NCI-H1105 (cell line): ENCODE results near the gene CLCF1.

ENCODE experiments used
- DNase-seq: peaks from one replicate; lab custom pipeline; 2025; lab: John Stamatoyannopoulos, UW

The CLCF1 gene

GRCh38 chr11:67356387-67356863, 17.0 kb downstream of the CLCF1 start:
- DNase-seq = no peak

GRCh38 chr11:67355794-67356386, 17.5 kb downstream of the CLCF1 start:
- DNase-seq = no peak

GRCh38 chr11:67355023-67355793, 18.2 kb downstream of the CLCF1 start:
- no peak for DNase-seq

GRCh38 chr11:67354075-67355022, 19.0 kb downstream of the CLCF1 start:
- DNase-seq = no peak

- peak; percentile 90 for DNase-seq
Observed at GRCh38 chr11:67353317-67354074, 19.9 kb downstream of the CLCF1 start, which contains the start of gene POLD4. TSS of gene POLD4 (minus strand) at chr11:67353546. CDS start at chr11:67353399, 147 bp downstream.

- peak; percentile 75 for DNase-seq
Observed at GRCh38 chr11:67352546-67353316, 20.7 kb downstream of the CLCF1 start.

GRCh38 chr11:67351275-67352005, 22.0 kb downstream of the CLCF1 start:
- DNase-seq = peak; percentile 56

GRCh38 chr11:67349928-67350465, 23.4 kb downstream of the CLCF1 start:
- no peak for DNase-seq

GRCh38 chr11:67349457-67349856, 23.9 kb downstream of the CLCF1 start:
- no peak for DNase-seq

- DNase-seq = no peak
Observed at GRCh38 chr11:67349036-67349435, 24.4 kb downstream of the CLCF1 start.

GRCh38 chr11:67347964-67348749, 25.2 kb downstream of the CLCF1 start:
- no peak for DNase-seq

GRCh38 chr11:67345920-67346819, 27.2 kb downstream of the CLCF1 start:
- no peak for DNase-seq

- DNase-seq = no peak
Observed at GRCh38 chr11:67345247-67345919, 28.0 kb downstream of the CLCF1 start.

GRCh38 chr11:67344264-67344663, 29.1 kb downstream of the CLCF1 start:
- no peak for DNase-seq

- DNase-seq = no peak
Observed at GRCh38 chr11:67337257-67337656, 36.1 kb downstream of the CLCF1 start.

- DNase-seq = no peak
Observed at GRCh38 chr11:67332081-67332691, 41.2 kb downstream of the CLCF1 start.

- no peak for DNase-seq
Observed at GRCh38 chr11:67323526-67323925, 49.9 kb downstream of the CLCF1 start.
